ENCODE results near the gene GMDS.

DNA sequence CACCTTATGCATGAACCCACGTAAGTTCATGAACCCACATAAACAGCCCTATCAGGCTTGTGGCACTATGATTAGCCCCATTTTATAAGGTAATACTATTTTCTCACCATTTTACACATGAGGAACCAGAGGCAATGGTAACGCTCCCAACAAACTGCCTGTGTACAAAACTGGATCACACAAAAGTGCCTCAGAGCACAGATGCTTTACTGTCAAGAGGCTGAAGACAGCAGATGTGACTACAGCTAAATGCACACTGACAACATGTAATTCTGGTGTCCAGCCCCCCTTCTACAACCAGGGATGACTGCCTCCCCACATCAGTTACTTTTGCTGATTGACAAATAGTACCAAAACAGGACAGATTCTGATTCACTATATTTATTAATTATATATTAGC is 69.6 kb downstream of the GMDS start:
- TF ChIP-seq, protein P1, sequence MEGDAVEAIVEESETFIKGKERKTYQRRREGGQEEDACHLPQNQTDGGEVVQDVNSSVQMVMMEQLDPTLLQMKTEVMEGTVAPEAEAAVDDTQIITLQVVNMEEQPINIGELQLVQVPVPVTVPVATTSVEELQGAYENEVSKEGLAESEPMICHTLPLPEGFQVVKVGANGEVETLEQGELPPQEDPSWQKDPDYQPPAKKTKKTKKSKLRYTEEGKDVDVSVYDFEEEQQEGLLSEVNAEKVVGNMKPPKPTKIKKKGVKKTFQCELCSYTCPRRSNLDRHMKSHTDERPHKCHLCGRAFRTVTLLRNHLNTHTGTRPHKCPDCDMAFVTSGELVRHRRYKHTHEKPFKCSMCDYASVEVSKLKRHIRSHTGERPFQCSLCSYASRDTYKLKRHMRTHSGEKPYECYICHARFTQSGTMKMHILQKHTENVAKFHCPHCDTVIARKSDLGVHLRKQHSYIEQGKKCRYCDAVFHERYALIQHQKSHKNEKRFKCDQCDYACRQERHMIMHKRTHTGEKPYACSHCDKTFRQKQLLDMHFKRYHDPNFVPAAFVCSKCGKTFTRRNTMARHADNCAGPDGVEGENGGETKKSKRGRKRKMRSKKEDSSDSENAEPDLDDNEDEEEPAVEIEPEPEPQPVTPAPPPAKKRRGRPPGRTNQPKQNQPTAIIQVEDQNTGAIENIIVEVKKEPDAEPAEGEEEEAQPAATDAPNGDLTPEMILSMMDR (conservative IDR thresholded peaks at IDR 0.05; ENCODE audit: low read depth in 2 of 2): no peak
- no peak for TF ChIP-seq POLR2AphosphoS5 (IDR thresholded peaks at IDR 0.05; ENCODE audit: low read depth)
- TF ChIP-seq EZH2 (IDR thresholded peaks at IDR 0.05; ENCODE audit: low read depth, unreplicated experiment): no peak
- TF ChIP-seq, protein P2, sequence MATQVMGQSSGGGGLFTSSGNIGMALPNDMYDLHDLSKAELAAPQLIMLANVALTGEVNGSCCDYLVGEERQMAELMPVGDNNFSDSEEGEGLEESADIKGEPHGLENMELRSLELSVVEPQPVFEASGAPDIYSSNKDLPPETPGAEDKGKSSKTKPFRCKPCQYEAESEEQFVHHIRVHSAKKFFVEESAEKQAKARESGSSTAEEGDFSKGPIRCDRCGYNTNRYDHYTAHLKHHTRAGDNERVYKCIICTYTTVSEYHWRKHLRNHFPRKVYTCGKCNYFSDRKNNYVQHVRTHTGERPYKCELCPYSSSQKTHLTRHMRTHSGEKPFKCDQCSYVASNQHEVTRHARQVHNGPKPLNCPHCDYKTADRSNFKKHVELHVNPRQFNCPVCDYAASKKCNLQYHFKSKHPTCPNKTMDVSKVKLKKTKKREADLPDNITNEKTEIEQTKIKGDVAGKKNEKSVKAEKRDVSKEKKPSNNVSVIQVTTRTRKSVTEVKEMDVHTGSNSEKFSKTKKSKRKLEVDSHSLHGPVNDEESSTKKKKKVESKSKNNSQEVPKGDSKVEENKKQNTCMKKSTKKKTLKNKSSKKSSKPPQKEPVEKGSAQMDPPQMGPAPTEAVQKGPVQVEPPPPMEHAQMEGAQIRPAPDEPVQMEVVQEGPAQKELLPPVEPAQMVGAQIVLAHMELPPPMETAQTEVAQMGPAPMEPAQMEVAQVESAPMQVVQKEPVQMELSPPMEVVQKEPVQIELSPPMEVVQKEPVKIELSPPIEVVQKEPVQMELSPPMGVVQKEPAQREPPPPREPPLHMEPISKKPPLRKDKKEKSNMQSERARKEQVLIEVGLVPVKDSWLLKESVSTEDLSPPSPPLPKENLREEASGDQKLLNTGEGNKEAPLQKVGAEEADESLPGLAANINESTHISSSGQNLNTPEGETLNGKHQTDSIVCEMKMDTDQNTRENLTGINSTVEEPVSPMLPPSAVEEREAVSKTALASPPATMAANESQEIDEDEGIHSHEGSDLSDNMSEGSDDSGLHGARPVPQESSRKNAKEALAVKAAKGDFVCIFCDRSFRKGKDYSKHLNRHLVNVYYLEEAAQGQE (IDR thresholded peaks at IDR 0.05; ENCODE audit: unreplicated experiment): no peak
- TF ChIP-seq EZH2phosphoT487 (IDR thresholded peaks at IDR 0.05; ENCODE audit: unreplicated experiment): no peak
- TF ChIP-seq, protein P3, sequence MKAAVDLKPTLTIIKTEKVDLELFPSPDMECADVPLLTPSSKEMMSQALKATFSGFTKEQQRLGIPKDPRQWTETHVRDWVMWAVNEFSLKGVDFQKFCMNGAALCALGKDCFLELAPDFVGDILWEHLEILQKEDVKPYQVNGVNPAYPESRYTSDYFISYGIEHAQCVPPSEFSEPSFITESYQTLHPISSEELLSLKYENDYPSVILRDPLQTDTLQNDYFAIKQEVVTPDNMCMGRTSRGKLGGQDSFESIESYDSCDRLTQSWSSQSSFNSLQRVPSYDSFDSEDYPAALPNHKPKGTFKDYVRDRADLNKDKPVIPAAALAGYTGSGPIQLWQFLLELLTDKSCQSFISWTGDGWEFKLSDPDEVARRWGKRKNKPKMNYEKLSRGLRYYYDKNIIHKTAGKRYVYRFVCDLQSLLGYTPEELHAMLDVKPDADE (IDR thresholded peaks at IDR 0.05): no peak
